IgD-negative memory B cell (primary cell): Measurements from ENCODE around the gene GPI. TPM values are rescaled to one million over a fixed set of nuclear protein-coding genes. Genes with fewer than 3 reads are reported as not detected.
A peak's percentile ranks its signal among the peaks of the same experiment; 100 is the strongest.

Experiments
- H3K27ac Mint-ChIP-seq, 3 donors: one replicate each; pipeline ENCODE4 v1.8.0; 2020 to 2022; ENCODE audit warnings: mild to moderate bottlenecking in 3 of 3, mixed read lengths in 3 of 3, moderate library complexity in 1 of 3
- H3K27me3 Mint-ChIP-seq: one replicate; pipeline ENCODE4 v1.8.0; 2021; ENCODE audit warnings: mixed read lengths
- H3K36me3 Mint-ChIP-seq: one replicate; pipeline ENCODE4 v1.8.0; 2020; ENCODE audit warnings: mild to moderate bottlenecking, mixed read lengths
- H3K4me1 Mint-ChIP-seq, 3 donors: one replicate each; pipeline ENCODE4 v1.8.0; 2020 to 2022; ENCODE audit warnings: mixed read lengths in 3 of 3, mild to moderate bottlenecking in 1 of 3
- H3K4me3 Mint-ChIP-seq, 4 donors: one replicate each; pipeline ENCODE4 v1.8.0; 2020 to 2022; ENCODE audit warnings: mild to moderate bottlenecking in 4 of 4, mixed read lengths in 4 of 4, moderate library complexity in 3 of 4
- H3K9me3 Mint-ChIP-seq, 3 donors: one replicate each; pipeline ENCODE4 v1.8.0; 2020 to 2021; ENCODE audit warnings: mixed read lengths in 3 of 3, mild to moderate bottlenecking in 1 of 3
- polyA plus RNA-seq: library from polyadenylated mRNA; unstranded; fragments of 300-500 nt; fragmentation: Illumina TruSeq; gene quantifications from one replicate; pipeline ENCODE4 v1.2.3, GENCODE V29; 2021

GPI gene
- polyA plus RNA-seq, 1 donor from 2014 or later: 139 TPM

- Mint-ChIP-seq H3K4me1 (peaks cover 17 to 19% (median 17%) of the 10 kb centered on the region in 3 donors), H3K36me3 (no peaks in the 10 kb centered on the region), H3K27ac (no peak overlapping the region), H3K9me3 (no peaks in the 10 kb centered on the region), H3K27me3 (no peaks in the 10 kb centered on the region), H3K4me3 (no peak overlapping the region)
These were observed 9.8 kb upstream of the GPI start for GRCh38 chr19:34355201-34355600.

GRCh38 chr19:34356875-34357274 lies 8.1 kb upstream of the GPI start:
- no peaks in the 10 kb centered on the region for H3K9me3 Mint-ChIP-seq
- no peak overlapping the region for H3K27ac Mint-ChIP-seq
- H3K27me3 Mint-ChIP-seq: no peaks in the 10 kb centered on the region

GRCh38 chr19:34357431-34357830 lies 7.6 kb upstream of the GPI start:
- Mint-ChIP-seq H3K9me3 (no peaks in the 10 kb centered on the region), H3K27ac (peak overlapping the region in 2 of 3 donors; percentile 62 to 96), H3K4me3 (no peak overlapping the region), H3K27me3 (no peaks in the 10 kb centered on the region), H3K36me3 (no peaks in the 10 kb centered on the region), H3K4me1 (peaks cover 17 to 19% (median 18%) of the 10 kb centered on the region in 3 donors)

More at GRCh38 chr19:34356875-34357274, 8.1 kb upstream of the GPI start:
- H3K36me3 Mint-ChIP-seq: no peaks in the 10 kb centered on the region
- peak overlapping the region in 1 of 4 donors; percentile 17 for H3K4me3 Mint-ChIP-seq
- H3K4me1 Mint-ChIP-seq: peaks cover 17 to 19% (median 18%) of the 10 kb centered on the region in 3 donors

DNA sequence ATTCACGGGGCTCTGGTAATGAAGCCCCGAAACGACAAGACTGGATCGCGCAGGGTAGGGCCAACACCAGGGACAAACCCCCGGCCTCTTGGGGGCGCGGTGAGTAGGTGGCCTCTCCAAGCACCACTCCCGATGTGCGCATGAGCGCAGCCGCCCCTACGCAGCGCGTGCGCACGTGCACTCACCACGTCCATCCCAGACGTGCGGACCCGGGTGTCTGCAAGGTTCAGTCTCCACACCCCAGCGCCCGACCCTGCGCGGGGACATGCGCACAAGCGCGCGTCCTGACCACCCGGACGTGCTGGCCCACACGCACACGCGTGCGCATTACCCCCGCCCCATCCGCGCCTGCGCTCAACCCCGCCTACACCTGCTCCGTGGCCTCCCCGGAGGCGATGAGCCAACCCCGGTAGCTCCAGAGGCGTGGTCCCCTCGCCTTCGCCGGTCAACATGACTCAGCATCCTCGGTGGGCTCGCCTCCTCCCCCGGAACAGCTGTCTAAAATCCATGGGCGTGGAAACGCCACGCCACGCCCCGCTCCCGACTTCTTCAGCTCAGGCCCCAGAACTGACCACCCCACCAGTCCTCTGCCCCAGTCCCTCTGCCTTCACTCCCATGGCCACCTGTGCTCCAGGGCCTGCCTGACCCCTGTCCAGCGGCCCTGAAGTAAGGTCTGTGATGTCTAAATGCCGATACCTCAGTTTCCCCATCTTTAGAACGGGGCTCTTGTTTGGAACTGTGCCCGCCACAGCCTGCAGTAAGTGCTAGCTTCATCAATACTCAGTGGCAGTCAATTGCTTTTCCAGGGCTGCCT lies 5.6 kb upstream of the GPI start:
- peak overlapping the region; percentile 84 to 95 (median 94) for H3K4me3 Mint-ChIP-seq
- H3K27me3 Mint-ChIP-seq: no peaks in the 10 kb centered on the region
- peaks cover 18 to 20% (median 19%) of the 10 kb centered on the region in 3 donors for H3K4me1 Mint-ChIP-seq
- no peaks in the 10 kb centered on the region for H3K9me3 Mint-ChIP-seq
- H3K36me3 Mint-ChIP-seq: no peaks in the 10 kb centered on the region
- H3K27ac Mint-ChIP-seq: peak overlapping the region; percentile 92 to 96 (median 96)

GRCh38 chr19:34359954-34360315 lies 5.1 kb upstream of the GPI start:
- H3K4me1 Mint-ChIP-seq: peaks cover 23% of the 10 kb centered on the region in 3 donors
- H3K27ac Mint-ChIP-seq: peak overlapping the region in 2 of 3 donors; percentile 92 to 96
- H3K27me3 Mint-ChIP-seq: no peaks in the 10 kb centered on the region
- H3K9me3 Mint-ChIP-seq: no peaks in the 10 kb centered on the region
- H3K36me3 Mint-ChIP-seq: no peaks in the 10 kb centered on the region
- H3K4me3 Mint-ChIP-seq: peak overlapping the region; percentile 84 to 95 (median 94)

- Mint-ChIP-seq H3K27ac (peak overlapping the region in 2 of 3 donors; percentile 92 to 96), H3K27me3 (no peaks in the 10 kb centered on the region), H3K9me3 (no peaks in the 10 kb centered on the region), H3K4me3 (peak overlapping the region in 3 of 4 donors; percentile 19 to 94 (median 94)), H3K36me3 (no peaks in the 10 kb centered on the region), H3K4me1 (peaks cover 23% of the 10 kb centered on the region in 3 donors)
These were observed 4.6 kb upstream of the GPI start for GRCh38 chr19:34360354-34360909.

DNA sequence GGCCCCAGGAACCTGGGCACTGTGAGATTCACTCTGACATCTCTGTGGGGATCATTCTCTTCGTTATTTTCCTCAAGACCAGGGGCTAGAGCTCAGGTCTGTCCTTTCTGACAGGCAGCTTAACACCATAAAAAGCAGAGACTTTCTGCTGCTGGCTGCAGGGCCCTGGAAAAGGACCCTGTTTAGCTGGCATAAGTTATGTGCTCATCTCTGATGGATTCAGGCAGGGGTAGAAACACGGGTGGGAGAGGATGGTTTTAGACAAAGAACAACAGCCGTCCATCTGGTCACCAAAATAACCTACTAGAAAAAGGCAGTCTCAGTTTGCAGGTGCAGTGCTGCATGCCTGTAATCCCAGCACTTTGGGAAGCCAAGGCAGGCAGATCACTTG lies 2.3 kb upstream of the GPI start:
- no peaks in the 10 kb centered on the region for H3K9me3 Mint-ChIP-seq

DNA sequence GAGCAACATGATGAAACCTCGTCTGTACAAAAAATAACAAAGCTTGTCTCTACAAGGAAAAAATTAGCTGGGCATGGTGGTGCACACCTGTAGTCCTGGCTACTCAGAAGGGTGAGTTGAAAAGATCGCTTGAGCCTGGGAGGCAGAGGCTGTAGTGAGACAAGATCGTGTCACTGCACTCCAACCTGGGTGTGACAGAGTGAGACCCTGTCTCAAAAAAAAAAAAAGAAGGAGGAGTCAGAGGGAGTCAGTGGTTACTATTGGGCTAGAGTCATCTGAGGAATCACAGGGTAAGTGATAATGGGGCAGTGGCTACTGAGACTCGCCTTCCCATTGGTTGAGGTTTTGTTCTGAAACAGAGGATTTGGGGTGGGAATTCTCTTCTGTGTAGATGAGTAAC lies 1.9 kb upstream of the GPI start:
- Mint-ChIP-seq H3K36me3 (no peaks in the 10 kb centered on the region), H3K4me1 (peaks cover 30 to 31% (median 30%) of the 10 kb centered on the region in 3 donors), H3K27ac (peak overlapping the region in 2 of 3 donors; percentile 50 to 62), H3K9me3 (no peaks in the 10 kb centered on the region), H3K27me3 (no peaks in the 10 kb centered on the region), H3K4me3 (peak overlapping the region in 3 of 4 donors; percentile 63 to 74 (median 74))

More for the DNA sequence above, 2.3 kb upstream of the GPI start:
- peak overlapping the region in 1 of 3 donors; percentile 50 for H3K27ac Mint-ChIP-seq
- H3K4me1 Mint-ChIP-seq: peaks cover 30 to 32% (median 31%) of the 10 kb centered on the region in 3 donors
- peak overlapping the region in 3 of 4 donors; percentile 56 to 77 (median 74) for H3K4me3 Mint-ChIP-seq
- no peaks in the 10 kb centered on the region for H3K36me3 Mint-ChIP-seq
- no peaks in the 10 kb centered on the region for H3K27me3 Mint-ChIP-seq

DNA sequence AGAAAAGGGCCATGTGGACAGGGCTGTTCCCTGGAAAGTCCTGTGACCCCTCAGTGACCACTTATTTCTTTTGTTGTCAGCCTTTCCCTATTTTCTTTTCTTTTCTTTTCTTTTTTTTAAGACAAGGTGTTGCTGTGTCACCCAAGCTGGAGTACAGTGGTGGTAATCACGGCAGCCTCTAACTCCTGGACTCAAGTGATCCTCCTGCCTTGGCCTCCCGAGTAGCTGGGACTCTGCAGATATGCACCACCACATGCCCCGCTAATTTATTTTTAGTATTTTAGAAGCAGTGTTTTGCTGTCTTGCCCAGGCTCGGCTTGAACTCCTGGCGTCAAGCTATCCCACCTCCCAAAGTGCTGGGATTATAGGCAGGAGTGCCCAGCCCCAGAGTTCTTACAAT lies 1.1 kb upstream of the GPI start:
- H3K27me3 Mint-ChIP-seq: no peaks in the 10 kb centered on the region
- H3K9me3 Mint-ChIP-seq: no peaks in the 10 kb centered on the region
- H3K36me3 Mint-ChIP-seq: no peaks in the 10 kb centered on the region
- no peak overlapping the region for H3K27ac Mint-ChIP-seq
- peak overlapping the region in 3 of 4 donors; percentile 63 to 82 (median 74) for H3K4me3 Mint-ChIP-seq
- H3K4me1 Mint-ChIP-seq: peaks cover 23 to 26% (median 23%) of the 10 kb centered on the region in 3 donors

DNA sequence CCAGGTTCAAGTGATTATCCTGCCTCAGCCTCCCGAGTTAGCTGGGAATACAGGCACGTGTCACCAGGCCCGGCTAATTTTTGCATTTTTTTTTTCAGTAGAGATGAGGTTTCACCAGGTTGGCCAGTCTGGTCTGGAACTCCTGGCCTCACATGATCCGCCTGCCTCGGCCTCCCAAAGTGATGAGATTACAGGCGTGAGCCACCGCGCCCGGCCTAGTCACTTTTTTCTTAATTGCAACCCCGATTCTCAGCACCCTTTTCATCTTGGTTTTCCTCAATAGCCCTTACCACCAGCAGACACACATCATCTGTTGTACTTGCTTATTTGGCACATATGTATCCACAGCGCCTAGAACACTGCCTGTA lies 550 bp upstream of the GPI start:
- peak overlapping the region; percentile 51 to 86 (median 58) for H3K27ac Mint-ChIP-seq
- peak overlapping the region; percentile 82 to 96 (median 93) for H3K4me3 Mint-ChIP-seq
- H3K27me3 Mint-ChIP-seq: no peaks in the 10 kb centered on the region
- peaks cover 19 to 21% (median 20%) of the 10 kb centered on the region in 3 donors for H3K4me1 Mint-ChIP-seq
- H3K9me3 Mint-ChIP-seq: no peaks in the 10 kb centered on the region
- H3K36me3 Mint-ChIP-seq: no peaks in the 10 kb centered on the region

DNA sequence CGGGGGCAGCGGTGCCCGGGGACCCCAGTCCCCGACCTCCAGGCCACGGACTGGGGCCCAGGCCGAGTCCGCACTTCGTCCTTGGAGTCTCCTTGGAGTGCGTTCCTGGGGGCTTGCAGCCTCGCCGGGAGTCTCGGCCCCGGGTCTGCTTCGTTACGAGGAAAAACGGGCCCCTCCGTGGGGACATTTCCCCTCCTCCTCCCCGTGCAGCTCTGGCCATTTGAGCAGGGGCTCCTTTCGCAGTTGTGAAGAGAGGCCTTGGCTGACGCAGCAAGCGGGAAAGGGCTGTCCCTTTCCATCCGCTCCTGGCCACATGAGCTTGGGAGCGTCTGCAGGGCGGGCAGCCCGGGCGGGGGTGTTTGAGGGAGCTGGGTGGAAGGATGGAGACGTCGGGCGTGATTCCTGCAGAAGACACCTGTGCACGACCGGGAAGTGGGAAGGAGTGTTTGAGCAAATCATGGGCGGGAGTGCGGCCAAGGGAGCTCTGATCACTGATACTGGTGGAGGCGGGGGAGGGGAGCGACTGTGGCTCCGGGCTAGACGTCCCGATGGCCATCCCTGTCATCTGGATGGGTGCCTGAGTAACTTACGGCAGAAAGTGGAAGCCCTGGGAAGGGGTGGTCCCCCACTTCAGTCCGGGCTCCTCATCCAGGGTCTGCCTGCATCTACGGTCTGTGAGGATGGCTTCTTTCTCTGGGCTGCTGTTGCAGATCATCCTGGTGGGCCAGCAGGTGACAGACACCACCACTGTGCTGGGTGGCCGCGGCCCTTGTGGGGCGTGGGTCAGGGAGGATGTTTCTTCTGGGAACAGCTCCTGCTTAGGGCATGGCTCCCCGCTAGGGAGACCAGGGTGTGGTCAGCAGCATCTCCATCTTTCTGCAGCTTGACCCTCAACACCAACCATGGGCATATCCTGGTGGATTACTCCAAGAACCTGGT lies 736 bp downstream of the GPI start:
- H3K9me3 Mint-ChIP-seq: no peaks in the 10 kb centered on the region
- peaks cover 3% of the 10 kb centered on the region for H3K36me3 Mint-ChIP-seq
- no peaks in the 10 kb centered on the region for H3K27me3 Mint-ChIP-seq
- H3K27ac Mint-ChIP-seq: peak overlapping the region in 2 of 3 donors; percentile 37 to 85
- H3K4me3 Mint-ChIP-seq: peak overlapping the region; percentile 82 to 97 (median 94)
- peaks cover 12 to 13% (median 13%) of the 10 kb centered on the region in 3 donors for H3K4me1 Mint-ChIP-seq

DNA sequence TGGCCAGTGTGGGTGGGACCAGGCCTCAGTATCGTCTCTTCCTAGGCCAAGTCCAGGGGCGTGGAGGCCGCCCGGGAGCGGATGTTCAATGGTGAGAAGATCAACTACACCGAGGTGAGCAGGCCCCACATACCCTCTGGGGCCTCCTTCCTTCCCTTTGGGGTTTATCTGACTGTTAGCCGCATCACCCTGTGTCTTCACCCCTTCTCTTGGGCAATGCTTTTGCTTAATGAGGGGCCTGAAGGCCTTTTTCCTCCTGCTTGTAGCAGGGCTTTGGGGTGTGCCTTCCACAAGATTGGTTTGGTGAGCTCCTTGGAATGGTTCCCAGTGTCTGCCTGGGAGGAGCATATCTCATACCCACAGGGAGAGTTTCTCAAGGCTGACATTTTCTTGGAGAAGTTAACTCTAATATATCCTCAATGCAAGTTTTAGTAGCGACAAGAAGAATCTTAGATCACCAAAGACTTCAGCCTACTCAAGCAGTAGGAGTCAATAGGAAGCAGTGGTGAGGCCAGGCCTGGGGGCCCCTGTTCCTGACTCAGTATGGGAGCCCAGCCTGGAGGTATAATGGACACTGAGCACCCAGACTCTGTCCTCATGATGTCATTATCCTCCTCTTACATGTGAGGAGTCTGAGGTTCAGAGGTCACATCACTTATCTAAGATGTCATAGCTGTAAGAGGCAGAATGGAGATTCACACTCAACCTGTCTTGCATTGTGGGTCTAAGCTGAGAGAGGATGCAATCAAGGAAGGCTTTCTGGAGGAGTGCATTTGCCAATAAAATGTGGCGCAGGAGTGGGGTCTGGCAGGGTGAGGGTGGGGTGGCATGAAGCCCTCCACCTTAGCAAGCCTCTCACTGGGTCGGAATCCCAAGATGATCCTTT lies 2.0 kb downstream of the GPI start:
- H3K4me3 Mint-ChIP-seq: peak overlapping the region; percentile 21 to 83 (median 80)
- H3K4me1 Mint-ChIP-seq: peaks cover 12 to 13% (median 13%) of the 10 kb centered on the region in 3 donors
- peaks cover 3% of the 10 kb centered on the region for H3K36me3 Mint-ChIP-seq
- H3K9me3 Mint-ChIP-seq: no peaks in the 10 kb centered on the region
- peak overlapping the region in 1 of 3 donors; percentile 85 for H3K27ac Mint-ChIP-seq
- no peaks in the 10 kb centered on the region for H3K27me3 Mint-ChIP-seq

DNA sequence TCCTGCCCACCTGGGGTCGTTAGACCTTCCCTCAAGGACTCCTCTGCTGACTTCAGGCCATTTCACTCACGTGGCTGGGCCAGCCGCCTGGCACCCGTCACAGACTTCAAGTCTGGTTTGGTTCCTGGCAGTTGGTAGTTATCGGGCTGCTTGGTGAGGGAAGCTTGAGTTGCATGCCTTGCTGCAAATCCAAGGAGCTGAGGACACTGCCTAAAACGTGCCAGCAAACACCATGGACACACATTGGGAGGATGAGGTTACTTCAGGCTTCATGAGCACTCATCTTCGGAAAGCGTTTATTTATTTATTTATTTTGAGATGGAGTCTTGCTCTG lies 2.6 kb downstream of the GPI start:
- Mint-ChIP-seq H3K36me3 (peaks cover 3% of the 10 kb centered on the region), H3K9me3 (no peaks in the 10 kb centered on the region), H3K4me1 (peaks cover 12 to 13% (median 13%) of the 10 kb centered on the region in 3 donors), H3K27ac (no peak overlapping the region), H3K27me3 (no peaks in the 10 kb centered on the region), H3K4me3 (peak overlapping the region in 1 of 4 donors; percentile 82)

- H3K4me3 Mint-ChIP-seq: peak overlapping the region in 2 of 4 donors; percentile 55 to 82
- no peak overlapping the region for H3K27ac Mint-ChIP-seq
- H3K4me1 Mint-ChIP-seq: peaks cover 11 to 13% (median 12%) of the 10 kb centered on the region in 3 donors
- H3K36me3 Mint-ChIP-seq: peaks cover 3% of the 10 kb centered on the region
- no peaks in the 10 kb centered on the region for H3K27me3 Mint-ChIP-seq
- H3K9me3 Mint-ChIP-seq: no peaks in the 10 kb centered on the region
These were observed 3.3 kb downstream of the GPI start for GRCh38 chr19:34368338-34368737.
